HG02623 (cell line): ENCODE results near the gene PIP4K2B.
"Not testable (repeated sequence)": the region's sequence is repeated elsewhere in the genome, so short reads cannot be mapped to it uniquely, and the experiment has no call there.

Experiments
- ATAC-seq: cut with Tn5 transposase; IDR thresholded peaks from one replicate; pipeline ENCODE4 v1.9.1; 2021; ENCODE audit warnings: moderate library complexity; ENCODE audit not compliant: unreplicated experiment

PIP4K2B gene

DNA sequence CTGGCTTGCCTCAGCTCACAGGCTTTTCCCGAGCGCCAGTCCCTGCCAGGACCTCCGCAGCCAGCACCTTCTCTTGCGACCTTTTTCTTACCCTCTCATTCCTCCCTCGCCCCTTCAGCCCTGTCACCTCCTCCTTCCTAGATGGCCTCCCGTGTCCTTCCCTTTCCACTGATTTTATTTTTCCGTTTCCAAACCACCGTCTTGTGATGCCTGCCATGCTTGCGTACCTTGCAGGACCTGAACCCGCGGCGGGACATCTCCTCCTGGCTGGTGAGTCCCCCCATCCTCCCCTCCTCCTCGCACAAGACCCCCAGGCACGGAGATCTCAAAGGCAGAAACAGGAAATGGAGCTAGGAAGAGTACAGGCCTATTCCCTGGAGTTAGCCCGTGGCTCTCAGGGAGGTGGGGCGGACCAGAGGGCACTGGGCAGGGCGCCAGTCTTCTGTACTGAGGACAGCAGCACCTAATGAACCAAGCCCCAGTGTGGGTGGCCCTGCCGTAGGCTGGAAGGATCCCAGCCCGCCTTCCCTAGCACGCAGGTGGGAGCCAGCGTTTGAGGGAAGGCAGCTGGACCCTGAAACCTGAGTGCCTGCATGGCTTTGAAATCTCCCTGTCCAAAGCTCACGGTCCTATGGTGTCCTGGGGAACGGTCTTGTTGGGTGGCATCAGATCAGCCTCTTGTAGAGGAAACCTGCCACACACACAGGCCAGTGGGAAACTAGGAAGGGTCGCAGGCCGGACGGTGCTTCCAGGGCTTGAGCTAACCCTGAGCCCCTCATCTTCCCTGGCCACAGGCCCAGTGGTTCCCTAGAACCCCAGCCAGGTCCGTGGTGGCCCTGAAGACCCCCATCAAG lies 68.6 kb downstream of the PIP4K2B start:
- ATAC-seq = no peak

GRCh38 chr17:38729886-38730525 lies 69.3 kb downstream of the PIP4K2B start, which contains the start of gene CISD3:
TSS of gene CISD3 (plus strand) at chr17:38730341. CDS start at chr17:38730359, 18 bp downstream.
- peak; percentile 79 for ATAC-seq

GRCh38 chr17:38729368-38729885 lies 69.9 kb downstream of the PIP4K2B start:
- ATAC-seq = no peak

- ATAC-seq = no peak
Measured at GRCh38 chr17:38728290-38728831, 71.0 kb downstream of the PIP4K2B start.

DNA sequence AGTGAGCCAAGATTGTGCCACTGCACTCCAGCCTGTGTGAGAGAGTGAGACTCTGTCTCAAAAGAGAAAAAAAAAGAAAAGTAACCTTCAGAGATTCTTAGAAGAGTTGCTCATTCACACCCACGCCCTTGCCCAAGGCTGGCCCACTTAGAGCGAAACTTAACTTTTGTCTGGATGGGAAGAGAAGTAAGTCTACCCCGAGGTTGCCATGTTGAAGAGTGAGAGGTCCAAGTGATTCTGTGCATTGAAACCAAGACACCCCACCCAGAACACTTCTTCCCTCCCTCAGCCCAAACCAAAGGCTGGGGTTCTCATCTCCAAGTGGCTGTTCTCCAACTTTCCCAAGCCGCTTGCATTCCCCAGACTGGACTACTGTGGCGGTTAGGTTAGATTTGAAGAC lies 71.6 kb downstream of the PIP4K2B start:
- ATAC-seq = no peak

DNA sequence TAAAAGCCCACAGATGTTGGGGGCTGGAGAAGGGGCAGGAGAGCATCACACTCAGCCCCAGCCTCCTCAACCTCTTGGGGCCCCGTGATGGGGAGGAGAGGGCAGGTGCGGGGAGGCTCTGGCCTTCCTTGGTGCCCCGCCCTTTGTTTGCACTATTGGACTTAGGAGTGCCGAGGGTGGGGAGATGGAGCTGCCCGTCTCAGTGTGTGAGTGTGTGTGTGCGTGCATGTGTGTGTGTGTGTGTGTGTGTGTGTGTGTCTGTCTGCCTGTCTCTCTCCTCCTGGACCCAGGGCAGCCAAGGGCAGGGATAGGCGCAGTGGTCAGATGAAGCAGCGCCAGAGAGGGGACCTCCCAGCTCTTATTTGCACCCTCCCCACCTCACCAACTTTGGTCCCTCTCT lies 73.2 kb downstream of the PIP4K2B start:
- ATAC-seq = not testable (repeated sequence)

GRCh38 chr17:38725066-38725465 lies 74.3 kb downstream of the PIP4K2B start:
- ATAC-seq = no peak

GRCh38 chr17:38724337-38724988 lies 74.9 kb downstream of the PIP4K2B start:
- no peak for ATAC-seq

- no peak for ATAC-seq
Measured at GRCh38 chr17:38721802-38722201, 77.6 kb downstream of the PIP4K2B start.

- no peak for ATAC-seq
Measured at GRCh38 chr17:38720941-38721340, 78.4 kb downstream of the PIP4K2B start.

DNA sequence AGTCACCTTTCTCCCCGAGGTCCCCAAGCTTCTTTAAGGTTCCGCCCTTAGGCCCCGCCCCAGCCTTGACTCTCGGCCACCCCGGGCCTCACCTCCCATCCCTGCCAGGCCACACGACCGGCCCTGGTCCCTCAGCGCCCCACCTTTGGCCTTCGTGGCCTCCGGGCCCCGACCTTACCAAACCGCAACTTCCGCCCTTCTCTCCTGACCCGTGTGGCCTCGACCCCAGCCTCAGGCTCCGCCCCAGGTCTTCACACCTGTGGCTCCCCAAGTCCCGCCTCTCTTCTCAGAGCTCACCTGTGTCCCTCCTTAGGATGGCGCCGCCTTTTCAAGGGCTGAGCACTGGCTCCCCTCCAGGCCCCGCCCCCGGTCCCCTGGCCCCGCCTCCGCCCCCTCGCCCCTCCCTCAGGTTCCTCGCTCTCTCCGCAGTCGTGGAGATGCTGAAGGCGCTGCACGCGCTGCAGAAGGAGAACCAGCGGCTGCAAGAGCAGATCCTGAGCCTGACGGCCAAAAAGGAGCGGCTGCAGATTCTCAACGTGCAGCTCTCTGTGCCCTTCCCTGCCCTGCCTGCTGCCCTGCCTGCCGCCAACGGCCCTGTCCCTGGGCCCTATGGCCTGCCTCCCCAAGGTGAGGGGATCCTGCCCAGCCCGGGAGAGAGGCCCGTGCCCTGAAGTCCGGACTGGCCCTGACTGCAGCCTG lies 79.3 kb downstream of the PIP4K2B start:
- no peak for ATAC-seq

- no peak for ATAC-seq
Measured at GRCh38 chr17:38719289-38719942, 79.9 kb downstream of the PIP4K2B start.

DNA sequence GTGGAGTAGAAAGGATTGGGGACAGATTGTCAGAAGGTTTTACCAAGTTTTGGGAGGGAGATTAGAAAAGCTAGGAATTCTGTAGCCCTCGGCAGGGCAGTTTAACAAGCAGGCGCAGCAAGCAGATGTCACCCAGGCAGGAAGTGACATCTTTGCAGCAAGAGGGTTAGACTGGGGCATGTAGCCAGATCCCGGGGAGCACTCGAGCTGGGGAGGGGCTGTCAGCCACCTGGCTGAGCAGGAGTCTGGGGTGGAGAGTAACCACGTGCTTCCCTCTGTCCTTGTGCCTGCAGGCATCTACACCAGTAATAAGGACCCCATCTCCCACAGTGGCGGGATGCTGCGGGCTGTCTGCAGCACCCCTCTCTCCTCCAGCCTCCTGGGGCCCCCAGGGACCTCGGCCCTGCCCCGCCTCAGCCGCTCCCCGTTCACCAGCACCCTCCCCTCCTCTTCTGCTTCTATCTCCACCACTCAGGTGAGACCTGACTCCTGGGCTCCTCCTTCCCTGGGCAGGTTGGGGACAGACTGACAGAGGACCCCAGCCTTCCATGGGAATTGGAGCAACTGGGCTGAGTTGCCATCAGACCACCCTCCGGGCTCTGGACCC lies 82.1 kb downstream of the PIP4K2B start:
- no peak for ATAC-seq

- no peak for ATAC-seq
Measured at GRCh38 chr17:38716368-38717005, 82.9 kb downstream of the PIP4K2B start.
